AG20443 (cell line): Measurements from ENCODE around the gene CTAGE9.

Experiments
- DNase-seq: peaks from one replicate; pipeline ENCODE4 v3.0.0; 2012; ENCODE audit warnings: low spot score, mixed read lengths

CTAGE9 gene

GRCh38 chr6:131673184-131673583 lies 37.6 kb downstream of the CTAGE9 start:
- DNase-seq = no peak

GRCh38 chr6:131669891-131670290 lies 40.9 kb downstream of the CTAGE9 start:
- no peak for DNase-seq

- no peak for DNase-seq
Observed at GRCh38 chr6:131663578-131664165, 47.1 kb downstream of the CTAGE9 start.

GRCh38 chr6:131660195-131660594 lies 50.6 kb downstream of the CTAGE9 start:
- peak; percentile 25 for DNase-seq
